Measurements from ENCODE around the gene GNS.
"Not testable (repeated sequence)": the region's sequence is repeated elsewhere in the genome, so short reads cannot be mapped to it uniquely, and the experiment has no call there.

GNS gene

GRCh38 chr12:64695550-64695949 lies 63.7 kb downstream of the GNS start:
- no peak for DNase-seq (ENCODE audit: low read depth)

GRCh38 chr12:64694130-64695040 lies 64.8 kb downstream of the GNS start:
- DNase-seq (ENCODE audit: low read depth) = no peak

- no peak for DNase-seq (ENCODE audit: low read depth)
These were observed 67.2 kb downstream of the GNS start for GRCh38 chr12:64691795-64692583.

GRCh38 chr12:64691227-64691794 lies 67.9 kb downstream of the GNS start:
- DNase-seq (ENCODE audit: low read depth) = no peak

GRCh38 chr12:64690236-64690635 lies 69.0 kb downstream of the GNS start:
- DNase-seq (ENCODE audit: low read depth) = not testable (repeated sequence)

GRCh38 chr12:64688715-64689114 lies 70.5 kb downstream of the GNS start:
- DNase-seq (ENCODE audit: low read depth) = no peak

- DNase-seq (ENCODE audit: low read depth) = no peak
These were observed 71.0 kb downstream of the GNS start for GRCh38 chr12:64688219-64688618.

GRCh38 chr12:64687816-64688215 lies 71.4 kb downstream of the GNS start:
- DNase-seq (ENCODE audit: low read depth) = no peak

- no peak for DNase-seq (ENCODE audit: low read depth)
These were observed 73.6 kb downstream of the GNS start for GRCh38 chr12:64685605-64686004.

GRCh38 chr12:64685050-64685449 lies 74.2 kb downstream of the GNS start:
- no peak for DNase-seq (ENCODE audit: low read depth)

GRCh38 chr12:64683816-64684543 lies 75.2 kb downstream of the GNS start:
- no peak for DNase-seq (ENCODE audit: low read depth)

GRCh38 chr12:64682572-64683277 lies 76.5 kb downstream of the GNS start:
- DNase-seq (ENCODE audit: low read depth) = no peak

GRCh38 chr12:64681200-64682052 lies 77.8 kb downstream of the GNS start:
- DNase-seq (ENCODE audit: low read depth) = no peak

GRCh38 chr12:64680235-64680634 lies 79.0 kb downstream of the GNS start:
- no peak for DNase-seq (ENCODE audit: low read depth)

- no peak for DNase-seq (ENCODE audit: low read depth)
These were observed 79.7 kb downstream of the GNS start for GRCh38 chr12:64679487-64680001.

GRCh38 chr12:64678835-64679234 lies 80.4 kb downstream of the GNS start:
- DNase-seq (ENCODE audit: low read depth) = no peak

- no peak for DNase-seq (ENCODE audit: low read depth)
These were observed 81.0 kb downstream of the GNS start for GRCh38 chr12:64678248-64678647.

- no peak for DNase-seq (ENCODE audit: low read depth)
These were observed 83.4 kb downstream of the GNS start for GRCh38 chr12:64675795-64676194.

GRCh38 chr12:64674367-64674922 lies 84.8 kb downstream of the GNS start:
- no peak for DNase-seq (ENCODE audit: low read depth)

Data from stimulated activated CD8-positive, alpha-beta memory T cell treated with anti-CD3 and anti-CD28 coated beads, Interleukin-7, amount 100 ng/mL, for 24 hours (primary cell).